OCI-LY7 (cell line): ENCODE results near the gene HAND2.

Experiments
- EZH2phosphoT487 ChIP-seq: fragments of 200-600 bp; sonication (generic); IDR thresholded peaks from 2 replicates; pipeline ENCODE4 v1.6.1; 2018; ENCODE audit warnings: low read depth, borderline replicate concordance, mild to moderate bottlenecking, mixed run types, antibody characterized with exemption, low read length, moderate library complexity, mixed read lengths
- TF ChIP-seq, protein P1 (sequence below): fragments of 200-600 bp; sonication (generic); conservative IDR thresholded peaks from 2 replicates; pipeline ENCODE4 v1.5.1; 2014; ENCODE audit warnings: mild to moderate bottlenecking, antibody characterized with exemption, low read length, moderate library complexity, mixed read lengths

DNA sequence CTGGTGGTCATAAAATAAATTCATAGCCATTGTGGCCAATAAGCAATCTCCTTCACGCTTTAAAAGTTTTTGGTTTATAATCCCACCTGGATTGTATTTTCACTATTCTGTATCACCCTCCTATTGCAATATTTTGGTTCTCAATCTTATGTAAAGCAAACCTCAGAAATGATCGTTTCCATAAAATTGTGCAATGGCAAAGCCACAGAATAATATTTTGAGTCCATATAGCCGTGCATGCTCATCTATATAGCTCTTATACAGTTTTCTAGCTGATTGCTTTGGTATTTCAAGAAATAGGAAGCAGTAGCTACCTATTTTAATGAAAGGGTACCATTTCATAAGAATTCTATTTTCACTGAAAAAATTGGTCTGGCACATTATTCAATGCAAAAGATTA lies 10.0 kb upstream of the HAND2 start:
- TF ChIP-seq, protein P1, sequence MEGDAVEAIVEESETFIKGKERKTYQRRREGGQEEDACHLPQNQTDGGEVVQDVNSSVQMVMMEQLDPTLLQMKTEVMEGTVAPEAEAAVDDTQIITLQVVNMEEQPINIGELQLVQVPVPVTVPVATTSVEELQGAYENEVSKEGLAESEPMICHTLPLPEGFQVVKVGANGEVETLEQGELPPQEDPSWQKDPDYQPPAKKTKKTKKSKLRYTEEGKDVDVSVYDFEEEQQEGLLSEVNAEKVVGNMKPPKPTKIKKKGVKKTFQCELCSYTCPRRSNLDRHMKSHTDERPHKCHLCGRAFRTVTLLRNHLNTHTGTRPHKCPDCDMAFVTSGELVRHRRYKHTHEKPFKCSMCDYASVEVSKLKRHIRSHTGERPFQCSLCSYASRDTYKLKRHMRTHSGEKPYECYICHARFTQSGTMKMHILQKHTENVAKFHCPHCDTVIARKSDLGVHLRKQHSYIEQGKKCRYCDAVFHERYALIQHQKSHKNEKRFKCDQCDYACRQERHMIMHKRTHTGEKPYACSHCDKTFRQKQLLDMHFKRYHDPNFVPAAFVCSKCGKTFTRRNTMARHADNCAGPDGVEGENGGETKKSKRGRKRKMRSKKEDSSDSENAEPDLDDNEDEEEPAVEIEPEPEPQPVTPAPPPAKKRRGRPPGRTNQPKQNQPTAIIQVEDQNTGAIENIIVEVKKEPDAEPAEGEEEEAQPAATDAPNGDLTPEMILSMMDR, result no peak
- TF ChIP-seq EZH2phosphoT487, result no peak
